Stimulated activated CD4-positive, alpha-beta T cell treated with anti-CD3 and anti-CD28 coated beads, Interleukin-4, amount 100 ng/mL, for 1 hour (primary cell): ENCODE results near the gene NPAS3.
A peak's percentile ranks its signal among the peaks of the same experiment; 100 is the strongest.

Source experiments
- DNase-seq: peaks from one replicate; pipeline ENCODE4 v3.0.0-alpha.2; 2020

NPAS3 gene

DNA sequence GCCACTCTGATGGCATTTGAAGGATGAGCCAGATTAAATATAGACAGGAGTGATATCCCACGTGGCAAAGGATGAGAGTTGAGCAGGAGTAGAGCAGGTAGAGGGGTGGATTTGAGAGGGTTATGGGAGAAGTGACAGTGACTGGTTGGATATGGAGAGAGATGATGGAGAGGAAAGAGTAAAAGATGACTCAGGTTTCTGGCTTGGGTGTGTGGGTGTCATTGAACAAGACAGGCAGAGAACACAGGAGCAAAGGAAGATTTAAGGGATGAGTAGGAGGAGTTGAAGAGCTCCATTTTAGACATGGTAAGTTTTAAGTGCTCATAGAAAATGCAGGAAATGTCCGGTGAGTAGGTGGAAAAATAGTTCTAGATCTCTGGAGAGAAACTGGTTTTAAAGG lies 875.3 kb downstream of the NPAS3 start:
- DNase-seq, result no peak

DNA sequence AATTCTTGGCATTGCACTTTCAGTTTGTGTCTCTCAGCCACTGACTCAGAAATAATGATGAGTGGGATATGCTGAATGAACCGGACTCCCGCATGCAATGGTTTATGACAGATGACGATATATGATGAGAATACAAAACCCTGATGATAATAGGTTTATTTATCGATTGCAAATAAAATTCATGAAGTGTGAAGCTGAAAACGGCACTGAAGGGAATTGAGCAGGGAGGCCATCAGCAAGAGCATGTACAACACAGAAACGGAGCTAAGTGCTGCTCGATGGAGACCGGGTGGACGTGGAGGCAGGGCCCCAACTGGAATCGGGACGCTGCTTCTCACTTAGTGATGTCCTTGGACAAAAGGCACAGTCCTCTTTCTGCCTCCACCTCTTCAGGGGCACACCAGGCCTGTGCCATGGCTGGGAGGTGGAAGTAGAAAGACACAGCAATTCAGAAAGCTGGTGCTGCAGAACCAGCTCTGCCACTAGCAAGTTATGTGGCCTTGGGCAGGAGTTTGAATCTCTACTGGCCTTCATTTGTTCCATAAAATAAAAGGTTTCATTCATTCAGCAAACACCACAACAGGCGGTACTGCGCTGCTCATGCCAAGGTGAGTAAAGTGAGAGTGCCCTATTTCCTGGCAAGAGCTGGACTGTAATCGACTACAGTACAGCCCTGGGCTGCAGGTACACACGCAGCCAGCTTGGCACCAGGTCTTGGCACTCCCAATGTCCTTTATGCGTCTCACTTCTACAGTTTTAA lies 895.2 kb downstream of the NPAS3 start:
- DNase-seq, result no peak

DNA sequence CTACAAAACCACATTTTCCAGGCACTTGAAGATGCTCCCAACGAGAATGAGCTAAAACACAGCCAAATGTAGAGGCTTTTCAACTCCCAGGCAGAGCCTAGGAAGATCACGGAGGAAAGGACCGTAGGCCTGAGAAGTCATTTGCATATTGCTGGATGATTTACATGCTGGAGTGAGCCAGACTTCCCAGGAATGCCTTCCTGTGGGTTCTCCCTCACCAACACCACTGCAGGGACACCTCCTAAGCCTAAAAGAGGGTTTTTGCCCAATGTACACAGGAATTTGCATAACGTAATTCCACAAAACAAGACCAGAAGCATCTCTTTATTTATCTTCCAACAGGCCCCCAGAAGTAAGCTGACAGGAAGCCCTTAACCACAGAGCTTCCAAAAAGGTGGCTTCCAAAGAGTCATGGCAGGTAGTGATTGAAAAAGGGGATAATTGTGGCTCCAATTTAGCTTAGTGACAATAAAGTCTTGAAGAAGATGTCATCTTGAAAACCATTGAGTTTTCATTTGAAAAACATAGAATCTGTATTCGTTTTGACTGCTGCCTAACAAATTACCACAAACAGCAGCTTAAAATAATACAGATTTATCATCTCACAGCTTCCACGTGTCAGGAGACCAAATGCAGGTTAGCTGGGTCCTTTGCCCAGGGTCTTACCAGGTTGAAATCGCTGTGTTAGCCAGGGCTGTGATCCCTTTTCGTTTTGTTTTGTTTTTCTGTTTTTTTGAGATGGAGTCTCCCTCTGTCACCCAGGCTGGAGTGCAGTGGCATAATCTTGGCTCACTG lies 896.0 kb downstream of the NPAS3 start:
- no peak for DNase-seq

DNA sequence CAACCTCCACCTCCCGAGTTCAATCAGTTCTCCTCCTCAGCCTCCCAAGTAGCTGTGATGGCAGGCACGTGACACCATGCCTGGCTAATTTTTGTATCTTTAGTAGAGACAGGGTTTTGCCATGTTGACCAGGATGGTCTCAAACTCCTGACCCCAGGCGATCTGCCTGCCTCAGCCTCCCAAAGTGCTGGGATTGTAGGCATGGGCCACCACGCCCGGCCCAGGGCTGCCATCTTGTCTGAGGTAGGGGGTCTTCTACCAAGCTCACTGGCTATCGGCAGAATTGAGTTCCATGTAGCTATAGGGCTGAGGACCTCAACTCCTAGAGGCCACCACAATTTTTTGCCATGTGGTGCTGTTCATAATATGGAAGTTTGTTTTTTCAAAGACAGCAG lies 896.6 kb downstream of the NPAS3 start:
- DNase-seq, result no peak

DNA sequence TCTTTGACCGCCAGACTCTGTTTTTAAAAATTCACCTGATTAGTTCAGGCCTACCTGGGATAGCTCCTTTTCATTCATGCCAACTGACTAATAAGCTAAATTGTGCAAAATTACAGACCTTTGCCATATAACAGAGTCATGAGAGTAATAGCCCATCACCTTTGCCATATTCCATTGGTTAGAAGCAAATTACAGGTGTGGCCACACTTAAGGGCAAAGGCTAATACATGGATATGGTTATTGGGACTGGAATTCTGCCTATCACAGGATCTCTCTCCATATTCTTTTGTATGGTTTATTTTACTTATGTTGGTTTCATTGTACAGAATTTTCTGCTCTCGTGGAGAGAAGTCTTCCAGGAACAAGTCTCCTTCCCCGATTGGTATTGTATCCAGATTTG lies 897.0 kb downstream of the NPAS3 start:
- DNase-seq, result no peak

DNA sequence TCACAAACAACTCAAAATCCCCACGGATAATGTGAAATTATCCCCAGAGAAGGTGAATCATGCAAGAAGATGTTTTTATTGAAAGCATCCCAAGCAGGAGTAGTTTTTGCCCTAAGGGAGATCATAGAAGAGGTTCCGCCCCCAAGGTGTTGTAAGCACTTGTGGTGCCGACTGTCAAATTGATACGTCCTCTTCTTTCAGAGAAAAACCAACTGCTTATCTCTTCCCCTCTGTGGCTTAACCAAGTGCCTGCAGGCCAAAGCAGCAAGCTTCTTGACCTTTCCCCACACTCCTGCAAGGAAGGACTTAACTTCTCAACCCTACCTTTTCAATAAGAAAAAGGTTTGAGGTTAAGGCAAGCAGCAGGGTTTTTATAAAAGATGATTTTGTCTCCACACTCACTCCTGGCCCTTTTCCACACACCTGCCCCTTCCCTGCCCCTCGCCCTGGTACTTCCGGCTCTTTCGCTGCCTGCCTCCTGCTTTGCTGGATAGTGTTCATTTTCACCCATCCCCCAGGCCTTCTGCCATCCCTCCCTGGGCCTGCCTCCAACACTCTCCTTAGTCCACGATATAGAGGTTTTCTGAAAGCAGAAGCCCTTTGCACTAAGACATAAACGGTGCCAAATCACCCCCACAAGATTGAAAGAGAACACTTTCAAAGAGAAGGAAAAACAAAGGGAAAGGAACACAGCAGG lies 897.7 kb downstream of the NPAS3 start:
- DNase-seq, result no peak

DNA sequence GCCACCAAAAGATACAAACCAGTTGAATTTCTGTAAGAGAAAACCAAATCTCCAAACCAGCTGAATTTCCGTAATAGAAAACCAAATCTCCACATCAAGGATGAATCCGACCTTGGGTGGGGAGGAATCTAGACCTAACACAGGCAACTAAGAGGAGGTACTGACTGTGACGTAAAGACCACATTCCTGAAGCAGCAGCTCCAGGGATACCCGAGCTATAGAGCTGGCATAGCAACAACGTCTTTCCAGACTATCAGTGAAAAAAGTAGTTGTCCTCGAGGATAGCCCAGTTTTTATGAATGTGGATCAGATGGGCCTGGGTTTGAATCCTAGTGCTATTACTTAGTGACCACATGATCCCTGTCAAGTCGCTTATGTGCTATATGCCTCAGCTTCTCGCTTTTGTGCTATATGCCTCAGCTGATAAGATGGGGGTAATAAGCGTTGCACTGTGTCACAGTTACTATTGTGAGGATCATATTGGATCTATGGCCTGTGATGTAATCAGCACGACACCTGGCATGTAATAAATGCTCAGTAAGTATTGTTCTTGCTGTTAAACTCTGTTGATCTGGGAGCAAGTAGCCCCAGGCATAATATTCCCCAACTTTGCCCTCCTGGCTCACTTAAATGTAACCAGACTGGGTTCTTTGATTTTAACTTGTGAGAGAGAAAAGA lies 898.4 kb downstream of the NPAS3 start:
- no peak for DNase-seq

DNA sequence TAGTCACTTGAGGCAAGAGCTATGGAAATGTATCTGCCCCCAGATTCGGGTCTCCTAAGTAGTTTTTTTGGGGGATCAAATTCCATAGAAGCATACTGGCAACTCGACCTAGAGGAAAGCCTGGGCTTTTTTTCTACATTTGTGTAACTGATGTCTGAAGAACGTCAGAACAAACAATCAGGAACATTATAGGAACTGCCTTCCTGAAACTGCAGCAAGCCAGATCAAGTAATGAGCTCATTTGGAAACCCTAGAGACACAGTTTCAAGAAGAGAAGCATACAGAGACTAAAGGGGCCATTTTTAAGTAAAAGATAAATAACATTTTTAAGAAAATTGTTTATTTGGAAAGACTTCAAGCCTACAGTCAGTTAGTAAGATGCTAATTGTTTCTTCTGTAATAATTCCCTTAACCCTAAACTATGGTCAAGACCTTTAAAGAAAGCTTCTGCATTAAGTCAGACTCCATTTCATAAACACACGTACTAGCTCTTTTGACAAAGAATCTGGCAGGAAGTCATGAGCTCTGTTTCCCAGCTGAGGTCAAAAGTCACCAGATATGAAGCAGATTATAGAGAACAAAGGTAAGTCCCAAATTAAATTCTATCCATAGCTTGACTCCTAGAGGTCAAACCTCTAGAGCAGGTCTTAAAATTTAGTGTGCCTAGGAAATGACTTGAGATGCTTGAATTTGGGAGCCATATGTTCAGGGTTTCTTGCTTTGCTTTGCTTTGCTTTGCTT lies 899.4 kb downstream of the NPAS3 start:
- DNase-seq, result no peak

DNA sequence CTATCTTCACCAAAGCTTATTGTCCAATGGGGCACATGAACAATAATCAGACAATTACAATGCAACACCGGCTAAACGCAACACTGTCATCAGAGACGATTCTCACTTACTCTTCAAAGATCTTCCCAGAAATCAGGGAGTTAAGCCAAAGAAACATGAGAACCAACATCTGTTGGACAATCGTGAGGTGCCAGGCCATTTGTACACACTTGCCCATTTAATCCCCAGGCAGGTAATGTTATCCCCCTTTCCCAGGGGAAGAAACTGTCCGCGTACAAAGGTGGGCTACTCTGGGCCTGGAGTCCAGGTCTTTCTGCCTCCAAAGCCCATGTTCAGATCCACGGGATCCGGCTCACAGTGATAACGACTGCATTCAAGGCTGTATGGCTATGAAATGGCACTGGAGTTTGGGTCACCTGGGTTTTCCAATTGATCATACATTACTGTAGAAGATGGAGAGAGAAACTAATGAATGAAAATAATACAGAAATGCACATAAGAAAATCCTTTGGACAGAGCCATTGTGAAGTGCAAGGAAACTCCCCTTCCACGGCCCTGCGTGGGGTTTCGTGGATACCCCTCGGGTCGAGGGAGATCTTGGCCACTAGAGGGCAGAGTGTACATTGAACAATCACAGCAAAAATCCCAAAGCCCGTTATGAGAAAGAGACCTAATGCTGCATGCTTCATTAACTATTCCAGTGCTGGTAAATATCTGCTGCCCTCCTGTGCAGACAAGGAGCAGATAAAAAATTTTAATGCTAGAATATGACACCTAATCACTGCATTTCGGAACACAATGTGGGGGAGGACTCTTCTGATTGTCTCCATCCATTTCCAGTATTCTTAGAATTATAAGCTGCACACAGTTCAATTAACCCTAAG lies 900.8 kb downstream of the NPAS3 start:
- DNase-seq, result peak; percentile 43

DNA sequence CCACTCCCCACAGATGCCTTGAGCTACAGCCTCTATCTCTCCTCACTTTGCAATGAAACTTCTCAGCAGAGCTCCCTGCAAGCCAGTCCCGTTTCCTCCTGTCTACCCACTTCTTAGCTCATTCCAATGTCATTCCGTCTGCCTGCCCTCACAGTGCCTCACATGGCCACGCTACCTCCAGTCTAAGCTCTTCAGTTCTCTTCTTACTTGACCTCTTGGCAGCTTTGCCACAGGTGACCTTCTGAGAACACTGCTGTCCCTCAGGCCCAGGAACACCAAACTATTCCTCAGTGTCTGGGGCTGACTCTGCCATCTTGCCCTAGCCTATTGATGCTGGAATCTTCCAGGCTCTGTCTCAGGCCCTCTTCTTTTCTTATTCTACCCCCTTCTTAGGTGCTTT lies 902.1 kb downstream of the NPAS3 start:
- no peak for DNase-seq

DNA sequence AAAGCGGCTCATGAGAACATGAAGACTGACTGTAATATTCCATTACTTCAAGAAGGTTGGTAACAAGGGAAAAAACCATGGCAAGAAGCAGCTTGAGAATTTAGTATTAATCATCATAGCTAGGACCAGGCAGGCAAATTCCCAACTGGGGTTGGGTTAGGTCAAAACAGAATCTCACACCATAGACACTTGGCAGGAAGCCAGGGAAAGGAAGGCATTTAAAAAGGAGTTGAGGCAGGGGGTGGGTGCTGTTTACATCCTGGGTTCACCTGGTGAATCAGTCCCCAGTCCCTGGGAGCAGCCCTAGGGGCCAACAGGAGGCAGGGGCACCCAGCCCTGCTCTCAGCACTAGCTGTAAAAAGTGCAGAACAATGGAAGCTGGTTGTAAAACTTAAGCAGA lies 903.6 kb downstream of the NPAS3 start:
- DNase-seq, result no peak

DNA sequence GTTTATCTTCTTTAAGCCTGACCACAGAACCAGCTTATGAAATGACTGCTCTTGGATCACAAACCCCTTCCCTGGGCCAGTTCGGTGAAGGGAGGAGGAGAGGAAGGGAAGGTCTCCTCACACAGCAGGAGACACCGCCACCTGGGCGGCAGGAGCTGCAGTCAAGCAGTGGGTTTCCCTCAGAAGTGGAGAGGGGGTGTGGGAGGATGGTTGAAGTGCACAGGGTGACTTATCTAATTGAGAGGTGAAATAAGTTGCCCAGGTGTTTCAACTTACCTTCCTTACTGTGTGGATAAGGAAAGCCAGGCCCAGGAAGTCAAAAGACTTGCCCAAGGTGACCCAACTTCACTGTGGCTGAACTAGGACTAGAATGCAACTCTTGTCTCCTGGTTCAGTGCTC lies 905.4 kb downstream of the NPAS3 start:
- DNase-seq, result no peak

DNA sequence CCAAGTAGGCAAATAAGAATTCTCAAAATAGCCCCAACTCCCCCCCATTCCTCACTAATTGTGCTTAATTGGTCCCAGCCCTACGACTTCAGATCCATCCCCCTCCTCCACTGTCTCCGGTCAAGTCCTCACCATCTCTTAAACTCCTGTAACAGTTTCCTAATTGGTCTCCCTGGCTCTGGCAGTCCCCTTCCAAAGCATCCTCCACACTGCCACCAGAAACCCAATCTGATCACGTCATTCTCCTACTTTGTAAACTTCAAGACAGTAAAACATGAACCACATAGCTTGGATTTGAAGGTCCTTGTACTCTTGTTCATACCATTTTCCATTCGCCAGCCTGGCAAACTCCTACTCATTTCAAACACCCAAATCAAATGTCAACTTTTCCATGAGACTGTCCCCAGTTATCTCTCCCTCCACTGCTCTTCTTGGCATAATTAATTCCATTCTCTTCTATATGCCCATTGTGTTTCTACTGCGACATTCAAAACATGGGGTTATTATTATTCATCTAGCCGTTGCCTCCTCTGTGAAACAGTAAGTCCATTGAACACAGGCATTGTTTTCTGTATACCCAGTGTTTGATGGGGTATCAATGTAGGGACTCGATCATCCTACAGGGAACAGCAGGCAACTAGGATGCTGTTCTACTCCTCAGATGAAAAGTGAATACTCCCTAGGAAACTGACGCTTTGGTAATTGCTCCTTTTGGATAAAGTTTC lies 907.6 kb downstream of the NPAS3 start:
- DNase-seq, result no peak

DNA sequence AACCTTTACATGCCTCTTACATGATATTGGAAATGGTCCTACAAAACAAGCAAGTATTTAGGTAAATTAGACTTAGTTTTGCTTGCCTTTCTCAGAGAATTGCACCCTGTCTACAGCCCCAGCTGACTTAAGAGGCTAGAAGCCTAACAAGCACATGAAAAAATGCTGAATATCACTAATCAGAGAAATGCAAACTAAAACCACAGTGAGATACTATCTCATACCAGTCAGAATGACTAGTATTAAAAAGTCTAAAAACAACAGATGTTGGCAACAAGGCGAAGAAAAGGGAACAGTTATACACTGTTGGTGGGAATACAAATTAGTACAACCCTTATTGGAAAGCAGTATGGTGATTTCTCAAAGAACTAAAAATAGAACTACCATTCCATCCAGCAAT lies 908.4 kb downstream of the NPAS3 start:
- DNase-seq, result no peak

DNA sequence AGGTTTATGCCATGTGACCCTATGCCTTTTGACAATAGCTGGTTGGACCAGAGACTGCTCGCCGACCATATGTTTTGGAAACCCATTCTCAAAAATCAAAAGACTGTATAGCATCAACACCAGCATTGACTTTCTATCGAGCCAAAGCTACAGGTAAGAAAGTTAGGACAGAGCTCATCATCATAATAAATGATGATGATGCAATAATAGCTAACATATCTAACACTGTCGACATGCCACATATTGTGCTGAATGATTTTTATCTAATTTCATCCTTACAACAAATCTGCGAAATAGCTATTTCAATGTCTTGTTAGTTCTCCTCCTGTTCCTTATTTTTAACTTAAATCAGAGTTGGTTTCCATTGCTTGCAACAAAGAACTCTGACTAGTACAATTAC lies 909.3 kb downstream of the NPAS3 start:
- DNase-seq, result no peak

DNA sequence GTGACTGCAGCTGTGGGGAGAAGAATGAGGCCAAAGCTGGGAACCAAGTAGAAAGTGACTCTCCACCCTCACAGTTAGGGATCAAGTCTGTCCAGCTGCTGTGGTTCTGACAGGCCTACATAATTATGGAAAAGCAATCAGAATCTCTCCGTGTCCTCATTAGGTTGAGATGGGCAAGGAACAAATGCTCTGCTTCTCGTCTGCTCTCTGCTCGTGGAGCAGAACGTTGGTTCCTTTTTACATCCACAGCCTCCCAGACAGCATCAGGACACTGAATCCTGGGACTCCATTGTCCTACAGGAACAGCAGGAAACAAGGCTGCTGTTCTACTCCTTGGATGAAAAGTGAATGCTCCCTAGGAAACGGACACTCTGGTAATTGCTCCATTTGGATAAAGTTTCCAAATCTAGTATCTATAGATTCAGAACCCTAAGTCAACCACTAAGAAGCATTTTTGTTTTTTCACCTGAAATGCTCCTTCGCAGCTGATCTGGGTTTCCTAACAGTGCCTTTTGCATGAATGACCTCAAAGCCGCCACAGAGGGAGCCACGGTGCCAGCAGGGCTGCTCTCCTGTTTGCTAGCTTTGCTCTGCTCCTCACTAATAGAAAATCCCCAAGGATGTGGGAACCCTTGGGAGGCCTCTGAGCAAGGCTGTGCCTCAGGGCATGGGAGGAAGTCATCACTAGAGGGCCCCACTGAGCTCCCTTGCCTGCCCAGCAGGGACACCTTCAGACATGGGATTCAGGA lies 910.2 kb downstream of the NPAS3 start:
- no peak for DNase-seq

DNA sequence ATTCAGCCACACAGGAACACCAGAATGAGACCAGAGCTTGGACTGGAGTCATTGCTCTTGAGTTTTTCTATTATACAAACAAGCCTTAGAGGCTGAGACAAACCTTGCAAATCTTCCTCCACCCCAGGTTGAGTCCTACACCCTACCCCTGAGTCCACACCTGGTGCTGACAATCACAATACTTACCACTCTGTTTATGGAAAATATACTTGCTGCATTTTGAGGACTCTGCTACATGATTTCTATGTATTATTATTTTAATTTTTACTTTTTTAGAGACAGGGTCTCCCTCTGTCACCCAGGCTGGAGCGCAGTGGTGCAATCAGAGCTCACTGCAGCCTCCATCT lies 910.7 kb downstream of the NPAS3 start:
- no peak for DNase-seq

DNA sequence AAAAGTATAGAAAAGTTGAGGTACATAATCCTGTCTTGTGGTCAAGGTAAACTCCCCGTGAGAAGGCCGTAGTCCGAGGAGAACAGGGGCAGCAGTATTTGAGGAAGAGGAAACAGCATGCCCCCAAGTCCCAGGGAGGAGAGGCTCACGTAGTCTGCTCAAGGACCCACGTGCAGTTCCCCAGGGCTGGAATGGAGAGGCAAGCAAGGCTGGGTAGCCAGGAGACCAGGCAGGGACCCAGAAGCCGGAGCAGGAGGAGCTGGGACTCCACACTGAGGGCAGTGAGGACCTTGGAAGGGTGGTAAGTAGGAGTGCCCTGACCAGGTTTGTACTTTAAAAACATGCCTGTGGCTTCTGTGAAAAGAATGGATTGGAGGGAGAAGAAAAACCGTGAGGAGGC lies 912.1 kb downstream of the NPAS3 start:
- DNase-seq, result no peak

DNA sequence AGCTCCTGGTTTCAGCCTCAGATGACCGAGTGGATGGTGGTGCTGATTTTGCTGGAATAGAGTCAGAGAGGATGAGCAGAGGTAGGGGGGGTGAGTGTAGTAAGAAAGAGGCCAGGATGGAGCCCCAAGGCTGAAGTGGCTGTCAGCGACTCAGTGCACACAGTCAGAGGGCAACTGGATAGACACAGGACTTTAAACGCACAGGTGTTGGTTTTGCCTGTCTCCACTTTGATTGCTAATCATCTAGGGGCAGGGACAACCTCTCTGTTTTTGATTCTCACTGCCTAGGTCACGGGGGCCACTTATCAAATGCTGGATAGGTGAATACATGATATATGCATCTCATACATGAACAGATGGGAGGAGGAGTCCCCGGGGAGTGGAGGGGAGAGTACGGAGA lies 912.7 kb downstream of the NPAS3 start:
- DNase-seq, result no peak

DNA sequence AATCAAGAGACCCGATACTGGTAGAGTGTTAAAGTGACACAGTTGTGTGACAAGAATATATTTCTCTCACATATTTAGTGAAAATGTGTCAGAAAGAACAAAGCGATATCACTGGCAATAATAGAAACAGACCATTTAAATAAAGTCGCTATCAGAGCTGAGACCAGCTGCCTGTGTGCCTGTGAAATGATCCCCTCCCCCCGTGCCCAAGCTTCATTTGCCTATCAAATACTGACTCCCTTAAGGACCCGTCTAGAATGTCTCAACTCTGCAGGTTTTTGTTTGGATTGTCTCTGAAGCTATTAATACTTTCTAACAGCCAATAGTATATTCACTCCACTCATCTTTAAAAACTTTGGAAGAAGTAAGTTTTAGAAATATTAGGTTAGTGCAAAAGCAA lies 913.3 kb downstream of the NPAS3 start:
- DNase-seq, result no peak
